Measurements from ENCODE around the gene C11orf91. TPM values are rescaled to one million over a fixed set of nuclear protein-coding genes. Genes with fewer than 3 reads are reported as not detected.
"Not testable (repeated sequence)": the region's sequence is repeated elsewhere in the genome, so short reads cannot be mapped to it uniquely, and the experiment has no call there.

C11orf91 gene
- polyA plus RNA-seq, 3 donors, result not detected

DNA sequence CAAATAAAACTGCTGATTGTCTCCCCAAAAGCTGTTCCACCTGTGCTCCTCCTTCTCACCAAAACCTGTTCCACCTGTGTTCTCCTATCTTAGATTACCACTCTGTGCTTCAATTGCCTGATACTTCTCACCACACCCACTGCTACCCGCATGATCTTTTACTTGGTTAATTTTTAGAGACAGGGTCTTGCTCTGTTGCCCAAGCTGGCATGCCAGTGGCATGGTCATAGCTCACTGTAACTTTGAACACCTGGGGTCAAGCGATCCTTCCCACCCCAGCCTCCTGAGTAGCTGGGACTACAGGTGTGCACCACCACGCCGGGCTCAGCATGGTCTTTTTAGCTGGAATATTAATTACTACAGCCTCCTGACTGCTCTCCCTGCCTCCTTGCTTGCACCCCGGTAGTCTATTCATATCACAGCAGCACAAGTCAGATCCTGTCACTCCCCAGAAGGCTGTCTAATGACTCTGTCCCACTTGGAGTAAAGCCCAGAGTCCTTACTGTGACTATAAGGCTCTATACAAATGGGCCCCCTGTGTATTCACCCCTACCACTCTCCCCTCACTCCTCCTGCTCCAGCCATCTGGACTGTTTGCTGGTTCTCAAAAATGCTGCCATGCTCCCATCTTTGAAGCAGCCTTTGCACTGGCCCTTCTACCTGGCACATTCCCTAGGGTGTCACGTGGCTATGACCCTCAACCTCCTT is 3.5 kb downstream of the C11orf91 start:
- DNase-seq, result no peak

DNA sequence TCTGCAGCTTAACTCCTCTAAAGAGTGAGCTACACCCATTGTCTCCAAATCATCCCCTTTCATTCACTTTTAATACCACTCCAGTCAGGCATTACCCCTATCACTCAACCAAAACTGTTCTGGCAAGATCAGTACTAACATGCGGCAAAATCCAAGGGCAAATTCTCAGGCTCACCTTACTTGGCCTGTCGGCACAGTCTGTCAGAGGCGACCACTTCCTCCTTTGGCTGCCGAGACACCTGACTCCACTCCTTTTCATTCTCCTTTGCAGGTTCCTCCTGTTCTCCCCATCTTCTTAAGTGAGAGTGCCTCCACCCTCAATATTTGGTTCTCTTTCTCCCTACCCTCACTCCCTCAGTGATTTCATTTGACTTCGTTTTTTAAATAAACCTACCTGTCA is 4.2 kb downstream of the C11orf91 start:
- DNase-seq, result no peak

DNA sequence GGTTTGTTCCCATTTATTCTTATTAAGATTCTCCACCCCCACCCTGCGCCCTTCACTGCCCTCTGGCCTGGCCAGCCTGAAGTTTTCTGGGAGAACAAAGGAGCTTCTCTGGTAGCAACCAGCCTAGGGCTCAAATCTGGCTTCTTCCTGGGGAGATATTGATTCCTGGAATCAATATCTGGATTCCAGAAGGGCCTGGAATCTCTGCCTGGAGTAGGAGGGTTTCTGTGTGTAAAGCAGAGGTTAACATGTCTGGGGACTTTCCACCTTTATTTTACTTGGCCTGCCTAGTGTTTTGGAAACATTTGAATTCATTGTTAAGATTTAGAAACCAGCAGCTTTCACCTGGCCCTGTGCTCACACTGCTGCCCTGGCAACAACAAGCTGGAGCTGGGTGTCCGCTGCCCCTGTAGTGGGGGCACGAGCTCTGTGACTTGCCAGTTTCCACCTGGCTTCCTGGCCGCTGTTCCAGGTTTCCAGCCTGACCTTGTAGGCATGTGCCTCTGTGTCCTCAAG is 5.5 kb downstream of the C11orf91 start:
- no peak for DNase-seq

DNA sequence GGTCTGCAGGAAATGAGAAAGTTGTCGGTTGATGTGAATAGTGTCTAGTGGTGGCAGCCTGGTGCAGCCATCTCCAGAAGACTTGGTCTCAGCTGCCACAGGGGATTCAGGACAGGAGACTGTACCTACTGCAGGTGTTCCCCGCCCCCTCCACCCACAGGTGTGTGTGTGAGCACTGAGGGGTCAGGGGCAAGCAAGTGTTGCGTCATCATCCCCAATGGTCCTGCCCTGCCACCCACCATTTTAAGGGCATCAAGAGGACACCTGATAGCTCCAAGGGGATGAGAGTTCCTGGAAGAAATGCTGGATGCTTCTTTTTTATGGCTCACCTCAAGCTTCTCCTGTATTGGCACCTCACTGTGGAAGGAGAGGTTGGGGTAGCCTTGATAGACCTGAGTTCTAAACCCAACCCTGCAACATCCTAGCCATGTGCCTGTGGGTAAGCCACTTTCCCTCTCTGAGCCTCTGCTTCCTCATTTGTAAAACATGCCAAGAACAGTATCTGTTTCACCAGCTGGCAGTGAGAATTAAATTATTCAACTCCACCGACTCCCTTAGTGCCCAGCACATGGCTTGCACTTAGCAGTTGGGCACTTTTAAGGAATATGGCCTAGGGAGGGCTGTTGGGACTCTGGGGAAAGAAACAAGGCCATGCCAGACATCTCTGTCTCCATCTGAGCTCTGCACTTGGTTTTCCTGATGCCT is 6.1 kb downstream of the C11orf91 start:
- DNase-seq, result no peak

DNA sequence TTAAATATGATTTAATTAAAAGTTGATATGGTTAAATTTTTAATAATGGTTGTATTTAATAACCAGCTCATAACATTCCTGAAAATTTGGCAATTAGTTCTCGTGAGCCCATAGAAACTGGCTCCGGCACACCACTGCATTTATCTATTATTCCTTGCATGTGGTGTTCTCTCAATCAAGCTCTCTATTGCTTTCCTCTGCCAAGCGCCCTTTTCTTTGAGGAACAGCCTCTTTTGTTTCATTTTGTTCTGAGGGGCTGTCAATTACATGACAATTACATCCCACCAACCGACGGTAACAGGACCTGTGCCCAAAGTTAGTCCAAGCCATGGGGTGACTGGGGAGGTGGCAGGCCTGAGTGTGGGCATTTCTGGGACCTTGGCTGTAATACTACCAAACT is 8.1 kb downstream of the C11orf91 start:
- DNase-seq, result no peak

DNA sequence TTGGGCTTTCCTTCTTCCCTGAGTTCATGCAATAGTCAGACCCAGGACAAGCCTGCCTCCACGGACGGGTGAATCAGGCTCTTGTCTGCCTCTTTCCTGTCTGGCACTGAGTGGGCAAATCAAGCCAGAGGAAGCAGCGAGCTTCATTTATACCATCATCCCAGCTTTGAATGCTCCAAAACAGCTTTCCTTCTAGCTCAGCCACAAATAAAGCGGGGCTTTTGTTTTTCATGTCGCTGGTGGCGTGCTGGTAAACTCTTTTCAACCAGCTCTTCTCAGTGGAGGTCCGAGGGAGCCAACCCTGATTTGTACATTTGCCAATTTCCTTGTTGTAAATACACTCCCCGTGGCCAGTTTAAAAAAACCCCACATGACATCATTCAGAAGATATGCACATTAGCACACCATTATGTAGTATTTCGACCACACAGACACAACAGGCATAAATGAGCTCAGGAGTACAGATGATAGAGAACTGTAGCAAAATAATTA is 8.6 kb downstream of the C11orf91 start:
- DNase-seq, result peak; percentile 76

DNA sequence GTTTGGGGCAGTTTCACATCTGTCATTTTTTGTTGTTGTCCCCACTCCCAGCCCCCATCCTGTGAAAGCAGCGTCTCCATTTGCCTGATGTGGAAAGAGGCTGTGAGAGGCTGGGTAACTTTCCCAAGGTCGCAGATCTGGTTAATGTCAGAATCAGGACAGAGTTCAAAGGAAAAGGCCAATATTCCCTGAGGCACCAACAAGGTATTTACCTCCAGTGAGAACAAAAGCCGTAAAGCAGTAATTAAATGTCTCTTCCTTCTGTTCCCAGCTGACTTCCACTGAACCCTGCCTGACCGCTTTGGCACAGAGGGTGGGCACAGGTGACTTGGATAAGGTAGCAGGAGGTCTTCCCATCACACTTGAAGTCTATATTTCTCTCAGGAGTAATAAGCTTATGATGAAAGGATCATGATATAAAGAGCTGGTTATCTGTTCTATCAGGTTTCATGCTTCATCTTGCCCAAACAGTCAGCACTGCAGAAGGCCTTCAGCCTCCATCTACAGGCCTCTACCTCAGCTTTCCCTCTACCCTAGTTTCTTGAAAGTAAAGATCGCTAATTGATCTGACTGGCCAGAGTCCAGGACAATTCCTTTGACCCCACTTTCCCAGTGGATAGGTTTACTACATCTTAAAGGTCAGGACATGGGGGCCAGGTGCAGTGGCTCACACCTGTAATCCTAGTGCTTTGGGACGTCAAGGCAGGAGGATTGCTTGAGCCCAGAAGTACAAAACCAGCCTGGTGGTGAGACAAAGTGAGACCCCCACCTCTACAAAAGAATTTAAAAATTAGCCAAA is 9.4 kb downstream of the C11orf91 start:
- no peak for DNase-seq

DNA sequence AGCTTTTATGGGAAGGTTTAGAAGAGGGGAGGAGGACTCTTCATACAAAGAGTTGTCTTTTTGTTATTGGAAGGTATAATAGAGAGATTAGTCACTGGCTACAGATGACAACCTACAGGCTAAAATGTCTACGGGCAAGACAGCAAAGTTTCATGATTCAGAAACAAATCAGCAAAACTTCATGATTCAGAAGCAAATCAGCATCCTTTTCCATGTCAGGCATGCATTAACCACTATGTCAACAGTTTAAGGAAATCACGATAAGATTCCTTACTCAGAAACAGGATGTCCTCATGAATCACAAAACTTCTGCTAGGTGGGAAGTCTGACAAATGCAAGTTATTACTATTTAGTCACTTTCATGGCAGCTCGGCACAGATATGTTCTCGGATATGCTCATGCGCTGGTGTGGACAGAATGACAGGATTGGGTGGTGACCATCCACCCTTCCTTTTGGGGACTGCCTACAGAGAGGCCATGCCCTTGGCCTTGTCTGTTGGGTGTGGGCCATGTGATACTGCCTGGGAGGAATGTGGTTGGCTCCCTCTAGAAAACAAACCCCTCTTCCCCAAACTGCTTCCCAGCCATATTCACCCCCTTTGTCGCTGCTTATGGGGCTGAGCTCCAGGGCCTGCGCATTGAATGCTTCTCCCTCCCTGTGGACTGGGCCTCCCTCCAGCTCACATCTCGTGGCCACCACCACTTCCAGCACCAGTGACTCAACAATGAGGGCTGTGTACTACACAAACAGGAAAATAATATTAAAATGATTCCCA is 10.1 kb downstream of the C11orf91 start:
- DNase-seq, result no peak

DNA sequence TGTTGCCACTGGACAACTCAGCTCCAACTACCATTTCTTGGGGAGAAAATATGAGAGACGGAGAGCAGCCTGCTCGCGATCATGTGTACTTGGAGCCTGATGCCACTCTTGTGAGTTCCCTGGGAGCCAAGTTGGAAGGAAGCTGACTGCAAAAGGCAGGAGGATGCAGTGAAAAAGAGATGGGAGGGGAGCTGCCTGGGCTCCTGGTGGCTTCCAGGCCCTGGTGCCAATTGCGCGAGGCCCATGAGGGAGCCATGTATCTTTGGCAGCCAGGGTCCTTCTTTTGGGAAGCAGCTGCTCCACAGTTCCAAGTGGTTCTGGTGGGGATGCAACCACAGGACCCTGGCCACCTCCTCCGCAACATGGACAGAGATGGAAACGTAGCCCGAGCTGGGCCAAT is 11.1 kb downstream of the C11orf91 start:
- no peak for DNase-seq

DNA sequence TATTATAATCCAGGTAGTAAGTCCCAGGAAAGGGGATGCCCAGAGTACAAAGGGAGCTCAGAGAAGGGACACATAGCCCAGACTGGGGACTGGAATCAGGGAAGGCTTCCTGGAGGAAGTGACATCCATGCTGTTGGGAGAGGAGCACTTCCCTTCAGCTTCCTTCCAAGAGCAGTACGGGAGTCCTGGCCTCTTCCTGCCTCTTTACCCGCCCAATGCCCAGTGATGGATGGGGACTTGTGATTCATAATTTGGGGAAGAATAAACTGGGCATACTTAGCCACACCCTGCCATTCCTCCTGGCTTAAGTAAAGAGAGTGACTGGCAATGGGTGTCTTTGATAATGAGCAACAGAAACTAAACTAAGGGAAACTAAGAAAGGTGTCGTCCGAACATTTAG is 11.5 kb downstream of the C11orf91 start:
- DNase-seq, result no peak

DNA sequence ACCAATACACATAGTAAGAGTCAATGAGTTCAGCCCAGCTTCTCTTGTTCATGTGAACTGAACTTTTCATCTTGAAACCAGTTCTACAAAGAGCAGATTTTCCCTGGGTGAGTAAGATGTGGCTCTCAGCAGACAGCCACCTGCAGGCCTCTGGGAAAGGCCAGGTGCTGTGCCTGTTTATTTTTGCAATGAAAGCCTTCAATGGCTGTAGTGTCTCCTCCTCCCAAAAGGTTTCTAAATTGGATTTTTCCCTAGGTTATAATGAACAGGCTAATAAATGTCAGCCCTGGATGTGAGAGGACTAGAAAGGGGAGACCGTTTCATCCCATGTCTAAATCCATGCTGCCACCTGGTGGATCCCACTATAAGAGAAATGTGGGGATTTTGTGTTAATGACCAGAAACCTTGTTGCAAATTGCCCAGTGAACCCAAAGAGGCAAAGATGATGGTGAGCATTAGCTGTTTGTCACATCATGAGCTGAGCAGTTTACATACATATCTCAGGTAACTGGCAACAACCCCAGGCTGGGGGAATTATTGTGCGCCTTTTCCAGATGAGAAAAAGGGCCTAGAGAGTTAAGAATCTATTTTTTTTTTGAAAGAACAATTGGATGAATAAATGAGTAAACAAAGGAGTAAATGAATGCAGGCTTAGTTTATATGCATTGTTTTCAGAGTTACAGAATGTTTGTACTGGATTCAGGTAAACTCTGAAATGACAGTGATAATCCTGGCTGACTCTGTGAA is 12.7 kb downstream of the C11orf91 start:
- DNase-seq, result peak; percentile 65

DNA sequence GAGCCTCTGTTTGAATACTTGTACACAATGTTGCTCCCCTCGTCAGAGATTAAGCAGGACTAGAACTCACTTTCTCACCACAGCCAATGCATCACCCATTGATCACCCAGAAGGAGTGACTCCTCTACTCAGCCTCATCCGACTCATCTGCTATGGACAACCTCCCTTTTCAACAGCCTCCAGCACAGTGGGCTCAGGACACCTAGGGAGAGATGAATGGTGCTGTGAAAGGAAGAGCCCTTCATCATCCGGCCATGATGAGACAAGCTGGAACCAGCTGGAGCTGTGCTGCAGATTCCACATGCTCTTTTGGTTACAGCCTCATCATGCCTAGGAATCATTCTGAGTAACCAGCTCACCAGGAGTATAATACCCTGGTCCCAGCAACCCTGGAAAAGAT is 15.5 kb downstream of the C11orf91 start:
- no peak for DNase-seq

DNA sequence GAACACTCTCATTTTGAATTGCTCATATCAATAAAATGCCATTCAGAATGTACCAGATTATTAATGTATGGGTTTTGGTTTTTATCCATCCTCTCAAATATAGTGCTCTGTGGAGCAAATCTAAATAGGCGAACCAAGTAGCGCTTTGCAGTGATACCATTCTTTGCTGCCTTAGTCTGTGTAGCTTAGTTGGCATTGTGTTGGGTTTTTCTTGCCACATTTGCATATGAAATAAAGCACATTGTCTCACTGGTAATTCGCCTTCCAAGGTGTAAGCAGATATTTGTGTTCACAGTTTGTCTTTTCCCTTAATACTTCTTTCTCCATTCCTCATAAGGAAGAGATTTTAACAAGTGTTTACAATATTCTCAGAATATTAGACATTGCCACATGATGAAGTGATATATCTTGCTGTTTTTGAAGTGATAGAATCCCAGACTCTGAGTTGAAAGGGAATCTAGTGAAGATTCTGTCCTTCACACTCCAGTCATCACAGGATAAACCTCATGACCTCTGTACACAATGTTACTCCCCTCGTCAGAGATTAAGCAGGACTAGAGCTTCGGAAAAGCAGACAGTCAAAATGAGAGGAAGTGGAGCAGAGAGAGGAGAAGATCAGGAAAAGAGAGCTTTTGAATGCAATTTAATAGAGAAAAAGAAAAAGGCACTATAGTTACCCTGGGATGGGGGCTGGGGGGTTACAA is 16.5 kb downstream of the C11orf91 start:
- no peak for DNase-seq

DNA sequence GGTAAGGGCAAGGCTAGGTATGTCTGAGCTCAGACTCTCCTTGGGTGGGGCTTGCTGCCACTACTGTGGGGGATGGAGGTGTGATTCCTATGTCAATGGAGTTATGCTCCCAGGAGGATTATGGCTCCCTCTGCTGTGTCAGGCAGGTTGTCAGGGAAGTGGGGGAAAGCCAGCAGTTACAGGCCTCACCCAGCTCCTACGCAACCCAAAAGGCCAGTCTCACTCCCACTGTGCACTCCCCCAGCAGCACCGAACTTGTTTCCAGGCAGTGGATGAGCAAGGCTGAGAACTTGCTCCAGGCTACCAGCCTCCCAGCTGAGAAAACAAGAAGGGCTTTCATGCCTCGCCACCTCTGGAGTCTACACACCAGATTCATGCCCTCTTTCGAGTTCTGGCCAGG is 18.2 kb downstream of the C11orf91 start:
- no peak for DNase-seq

DNA sequence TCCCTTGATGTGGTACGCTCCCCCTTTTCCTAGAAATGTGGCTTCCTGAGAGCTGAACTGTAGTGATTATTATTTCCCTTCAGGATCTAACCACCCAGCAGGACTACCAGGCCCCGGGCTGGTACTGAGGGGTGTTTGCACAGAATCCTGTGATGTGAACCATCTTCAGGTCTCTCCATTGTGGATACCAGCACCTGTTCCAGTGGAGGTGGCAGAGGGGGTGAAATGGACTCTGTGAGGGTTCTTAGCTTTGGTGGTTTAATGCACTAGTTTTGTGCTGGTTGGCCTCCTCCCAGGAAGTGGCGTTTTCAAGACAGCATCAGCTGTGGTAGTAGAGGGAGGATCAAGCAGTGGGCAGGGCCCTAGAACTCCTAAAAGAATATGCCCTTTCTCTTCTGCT is 18.6 kb downstream of the C11orf91 start:
- no peak for DNase-seq

DNA sequence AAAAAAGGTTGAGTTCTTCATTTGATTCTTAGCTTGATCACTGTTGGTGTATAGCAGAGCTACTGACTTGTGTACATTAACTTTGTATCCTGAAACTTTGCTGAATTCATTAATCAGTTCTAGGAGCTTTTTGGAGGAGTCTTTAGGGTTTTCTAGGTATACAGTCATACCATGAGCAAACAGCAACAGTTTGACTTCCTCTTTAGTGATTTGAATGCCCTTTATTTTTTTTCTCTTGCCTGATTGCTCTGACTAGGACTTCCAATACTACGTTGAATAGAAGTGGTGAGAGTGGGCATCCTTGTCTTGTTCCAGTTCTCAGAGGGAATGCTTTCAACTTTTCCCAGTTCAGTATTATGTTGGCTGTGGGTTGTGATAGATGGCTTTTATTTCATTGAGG is 22.0 kb downstream of the C11orf91 start:
- not testable (repeated sequence) for DNase-seq

DNA sequence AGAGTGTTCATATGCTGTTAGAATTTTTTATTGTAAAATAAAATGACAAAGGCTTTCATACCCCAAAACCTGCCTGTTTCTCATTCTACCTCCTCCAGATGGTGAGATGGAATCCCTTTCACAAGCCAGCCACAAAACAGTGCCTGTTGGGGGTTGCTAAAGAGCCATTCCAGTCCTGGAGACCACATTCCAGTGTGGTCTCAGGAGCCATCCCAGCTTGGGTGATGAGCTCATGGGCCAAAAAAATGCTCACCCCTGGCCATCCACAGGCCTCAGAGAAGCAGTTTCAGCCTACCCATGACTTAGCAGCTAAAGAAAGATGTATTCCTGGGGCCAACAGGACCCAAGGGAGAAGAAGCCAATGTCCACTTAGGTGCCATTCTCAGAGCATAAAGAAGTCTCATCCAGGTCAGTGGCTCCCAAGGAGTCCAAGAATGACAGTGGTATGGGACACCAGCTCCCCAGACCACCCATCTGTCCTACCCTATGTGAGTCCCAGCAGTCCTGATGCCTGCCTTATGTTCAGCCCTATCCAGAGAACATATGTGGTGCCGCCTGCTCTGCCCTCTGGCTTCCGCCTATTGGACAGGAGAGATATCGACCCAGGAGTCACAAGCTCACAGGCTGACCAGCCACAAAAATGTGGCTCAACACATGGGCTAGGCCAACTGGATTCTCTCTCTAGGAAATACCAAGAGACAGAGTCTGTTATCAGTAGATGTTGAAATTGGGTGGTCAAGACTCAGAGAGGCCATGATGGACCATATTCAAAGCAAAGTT is 26.4 kb downstream of the C11orf91 start:
- DNase-seq, result no peak

DNA sequence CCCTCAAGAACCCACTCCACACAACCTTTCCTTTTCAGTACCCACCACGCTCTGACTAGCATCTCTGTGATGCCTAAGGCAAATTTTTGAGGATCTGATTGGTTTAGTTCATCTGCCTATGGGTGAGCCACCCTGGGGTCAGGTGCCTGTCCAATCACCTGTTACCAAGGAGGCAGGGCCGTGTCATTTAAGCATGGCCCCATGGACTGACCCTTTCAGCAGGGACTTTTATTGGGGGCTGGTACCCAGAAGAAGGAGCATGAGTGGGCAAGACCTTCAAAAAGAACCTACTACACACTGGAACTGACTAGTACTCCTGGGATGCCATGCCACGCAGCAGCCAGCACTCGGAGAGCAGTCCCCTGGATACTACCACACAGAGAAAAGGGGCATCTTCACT is 28.4 kb downstream of the C11orf91 start:
- no peak for DNase-seq

DNA sequence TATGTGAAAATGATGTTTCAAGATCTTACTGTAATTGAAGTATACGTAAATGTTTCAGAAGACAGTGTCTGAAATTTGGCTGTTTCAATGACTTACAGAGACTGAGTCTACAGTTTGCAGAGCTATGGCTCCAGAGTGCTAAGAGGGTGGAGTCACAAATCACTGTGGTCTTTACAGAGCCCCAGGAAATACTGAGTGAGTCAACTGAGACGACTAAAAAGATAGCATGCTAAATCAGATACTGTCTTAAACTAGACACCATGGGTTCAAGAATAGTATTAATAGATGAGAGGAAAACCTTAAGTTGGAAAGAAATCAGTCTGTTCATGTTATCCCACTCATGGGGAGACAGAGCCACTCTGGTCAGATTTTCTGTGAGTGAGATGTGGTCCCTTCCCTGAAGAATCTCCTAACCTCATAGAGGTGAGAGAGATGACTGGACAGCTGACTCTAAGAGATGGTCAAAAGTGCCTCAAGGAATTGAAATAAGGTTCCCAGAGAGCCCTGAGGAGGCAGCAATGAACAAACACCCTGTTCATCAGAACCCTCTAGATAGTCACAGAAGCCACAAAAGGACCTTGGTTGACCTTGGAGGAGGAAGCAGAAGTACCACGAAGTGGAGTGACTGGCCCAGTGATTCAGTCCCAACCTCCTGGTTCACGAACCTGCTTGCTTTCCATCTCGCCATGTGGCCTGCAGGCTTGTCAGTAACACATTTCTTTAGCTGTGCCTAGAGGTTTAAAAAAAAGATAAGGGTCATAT is 30.2 kb downstream of the C11orf91 start:
- no peak for DNase-seq

Measured in renal pelvis (tissue), 4 donors.